Heart left ventricle (tissue), 13 donors: Measurements from ENCODE around the gene KLF9.

Experiments
- POLR2A ChIP-seq, 2 donors: fragments of 450-650 bp; IDR thresholded peaks; one replicate each; pipeline ENCODE4 v1.6.1; 2017; ENCODE audit warnings: antibody characterized with exemption in 2 of 2, mild to moderate bottlenecking in 2 of 2, moderate library complexity in 2 of 2
- TF ChIP-seq, protein P1 (sequence below), 12 donors: fragments of 200-600 bp; sonication (generic) in 4 of 12; IDR thresholded peaks; one replicate each; pipeline versions ENCODE4 v1.5.0 to v1.8.0; 2018 to 2022; ENCODE audit warnings: antibody characterized with exemption in 12 of 12, mild to moderate bottlenecking in 5 of 12
- donor health status: ischemic (EF 13 %, LVEDD 7.1; RV severe dilation, severe dysfunction).
- donor health status: DM: no; HTN: yes; CAD: no.
- donor health status: DM: no; HTN: no; CAD: no.
- donor health status: ischemic (EF 25% LVEDD 6.9; RV normal size, moderate dysfunction).
- donor health status: ischemic (EF 25% LVEDD 5.7; RV mildly dilated, moderate dysfunction).
- donor health status: ischemic (EF 35%, LVEDD 5.7; RV mildly dilated, moderate dysfunction).
- donor health status: nonischemic (EF 11% LVEDD 7.7; RV severe dilation, severe dysfunction).
- donor health status: DM: yes; HTN: yes; CAD: no.
- donor health status: PGD.
- donor health status: ischemic (EF 29% LVEDD 5.4; RV normal size, mild dysfunction).
- donor health status: nonischemic (EF 23%, LVEDD 6.1; RV moderate dilation, normal function).

DNA sequence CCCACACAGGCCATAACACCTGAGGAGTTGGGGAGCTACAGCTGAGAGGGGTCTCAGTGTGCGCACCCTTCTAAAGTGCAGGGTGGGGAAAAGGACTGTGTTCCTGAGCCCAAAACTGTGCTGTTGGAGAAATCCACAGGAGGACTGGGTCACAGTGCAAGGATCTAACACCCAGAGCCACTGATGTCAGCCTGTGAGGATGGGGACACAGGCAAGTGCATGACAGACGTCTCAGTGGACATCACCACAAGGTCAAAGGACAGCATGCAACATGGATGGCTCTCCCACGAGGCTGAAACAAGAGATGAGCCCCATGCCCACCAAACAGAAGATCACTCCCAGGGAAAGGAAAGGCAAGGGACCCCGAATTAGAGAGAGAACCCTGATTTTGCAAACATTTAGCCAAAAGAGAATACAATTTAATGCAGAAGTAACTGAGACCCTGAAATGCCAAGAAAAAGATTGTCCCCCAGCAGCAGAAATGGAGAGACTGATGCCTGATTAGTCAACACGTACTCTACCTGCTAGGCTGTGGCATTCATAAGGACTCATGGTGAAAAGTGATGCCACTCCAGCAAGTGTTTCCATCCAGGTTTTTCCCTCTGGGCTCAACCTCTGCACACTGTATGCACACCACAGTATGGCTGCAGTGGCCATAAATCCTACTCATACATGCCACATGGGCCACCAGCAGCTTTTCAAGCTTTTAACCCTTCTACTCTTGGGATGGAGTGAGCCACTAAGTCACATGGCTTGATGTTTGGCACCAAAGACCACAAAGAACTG is 14.2 kb downstream of the KLF9 start:
- no peak for TF ChIP-seq POLR2A (IDR thresholded peaks at IDR 0.05)
- TF ChIP-seq, protein P1, sequence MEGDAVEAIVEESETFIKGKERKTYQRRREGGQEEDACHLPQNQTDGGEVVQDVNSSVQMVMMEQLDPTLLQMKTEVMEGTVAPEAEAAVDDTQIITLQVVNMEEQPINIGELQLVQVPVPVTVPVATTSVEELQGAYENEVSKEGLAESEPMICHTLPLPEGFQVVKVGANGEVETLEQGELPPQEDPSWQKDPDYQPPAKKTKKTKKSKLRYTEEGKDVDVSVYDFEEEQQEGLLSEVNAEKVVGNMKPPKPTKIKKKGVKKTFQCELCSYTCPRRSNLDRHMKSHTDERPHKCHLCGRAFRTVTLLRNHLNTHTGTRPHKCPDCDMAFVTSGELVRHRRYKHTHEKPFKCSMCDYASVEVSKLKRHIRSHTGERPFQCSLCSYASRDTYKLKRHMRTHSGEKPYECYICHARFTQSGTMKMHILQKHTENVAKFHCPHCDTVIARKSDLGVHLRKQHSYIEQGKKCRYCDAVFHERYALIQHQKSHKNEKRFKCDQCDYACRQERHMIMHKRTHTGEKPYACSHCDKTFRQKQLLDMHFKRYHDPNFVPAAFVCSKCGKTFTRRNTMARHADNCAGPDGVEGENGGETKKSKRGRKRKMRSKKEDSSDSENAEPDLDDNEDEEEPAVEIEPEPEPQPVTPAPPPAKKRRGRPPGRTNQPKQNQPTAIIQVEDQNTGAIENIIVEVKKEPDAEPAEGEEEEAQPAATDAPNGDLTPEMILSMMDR (IDR thresholded peaks at IDR 0.05): no peak
